Measurements from ENCODE around the gene FIZ1.

DNA sequence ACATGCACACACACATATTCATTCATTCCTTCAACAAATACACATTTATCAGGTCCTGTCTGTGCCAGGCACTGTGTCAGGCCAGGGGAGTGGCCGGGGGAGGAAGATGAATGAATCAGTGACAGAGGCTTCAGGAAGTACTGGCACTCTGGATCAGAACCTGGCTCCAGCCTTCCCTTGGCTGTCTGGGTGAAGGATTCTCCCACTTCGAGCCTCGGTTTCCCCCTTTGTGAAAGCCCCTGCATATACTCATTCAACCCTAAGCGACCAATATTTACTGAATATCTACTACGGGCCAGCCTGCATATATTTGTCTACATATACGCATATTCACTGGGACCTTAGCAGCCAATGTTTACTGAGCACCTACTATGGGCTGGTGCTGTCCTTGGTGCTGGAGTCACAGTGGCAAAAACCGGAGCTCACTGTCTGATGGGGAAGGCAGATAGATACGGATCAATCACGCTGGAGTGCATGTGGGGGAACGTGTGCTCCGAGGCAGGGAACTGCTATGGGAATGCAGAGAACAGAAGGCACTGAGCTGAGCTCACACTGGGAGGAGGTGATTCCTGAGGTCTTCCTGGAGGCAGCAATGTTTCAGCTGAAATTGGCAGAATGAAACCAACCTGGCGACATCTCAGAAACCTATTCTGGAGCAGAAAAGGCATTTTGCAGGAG lies 18.0 kb downstream of the FIZ1 start:
- TF ChIP-seq, protein P1, sequence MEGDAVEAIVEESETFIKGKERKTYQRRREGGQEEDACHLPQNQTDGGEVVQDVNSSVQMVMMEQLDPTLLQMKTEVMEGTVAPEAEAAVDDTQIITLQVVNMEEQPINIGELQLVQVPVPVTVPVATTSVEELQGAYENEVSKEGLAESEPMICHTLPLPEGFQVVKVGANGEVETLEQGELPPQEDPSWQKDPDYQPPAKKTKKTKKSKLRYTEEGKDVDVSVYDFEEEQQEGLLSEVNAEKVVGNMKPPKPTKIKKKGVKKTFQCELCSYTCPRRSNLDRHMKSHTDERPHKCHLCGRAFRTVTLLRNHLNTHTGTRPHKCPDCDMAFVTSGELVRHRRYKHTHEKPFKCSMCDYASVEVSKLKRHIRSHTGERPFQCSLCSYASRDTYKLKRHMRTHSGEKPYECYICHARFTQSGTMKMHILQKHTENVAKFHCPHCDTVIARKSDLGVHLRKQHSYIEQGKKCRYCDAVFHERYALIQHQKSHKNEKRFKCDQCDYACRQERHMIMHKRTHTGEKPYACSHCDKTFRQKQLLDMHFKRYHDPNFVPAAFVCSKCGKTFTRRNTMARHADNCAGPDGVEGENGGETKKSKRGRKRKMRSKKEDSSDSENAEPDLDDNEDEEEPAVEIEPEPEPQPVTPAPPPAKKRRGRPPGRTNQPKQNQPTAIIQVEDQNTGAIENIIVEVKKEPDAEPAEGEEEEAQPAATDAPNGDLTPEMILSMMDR (IDR thresholded peaks at IDR 0.05), result no peak
- TF ChIP-seq POLR2AphosphoS5 (IDR thresholded peaks at IDR 0.05), result no peak
